ENCODE data around the gene GXYLT2.

Gene GXYLT2

DNA sequence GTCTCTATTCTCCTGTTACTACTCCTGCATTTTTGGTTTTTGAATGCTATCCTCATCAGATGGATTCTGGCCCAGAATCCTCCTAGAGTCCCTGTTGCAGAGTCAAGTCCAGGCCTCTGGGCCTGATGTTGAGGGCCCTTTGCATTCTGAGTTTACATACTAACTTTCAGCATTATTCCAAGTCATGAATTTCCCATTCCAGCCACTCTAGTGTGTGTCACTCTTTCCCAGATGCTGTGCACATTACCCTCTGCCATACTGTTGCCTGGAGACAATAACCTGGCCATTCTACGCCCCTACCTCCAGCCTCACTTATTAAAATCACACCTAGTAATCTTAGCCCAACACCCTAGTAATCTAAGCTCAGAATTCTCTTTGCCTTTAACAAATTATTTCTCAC, 53.4 kb downstream of the GXYLT2 start:
- no peak for DNase-seq

DNA sequence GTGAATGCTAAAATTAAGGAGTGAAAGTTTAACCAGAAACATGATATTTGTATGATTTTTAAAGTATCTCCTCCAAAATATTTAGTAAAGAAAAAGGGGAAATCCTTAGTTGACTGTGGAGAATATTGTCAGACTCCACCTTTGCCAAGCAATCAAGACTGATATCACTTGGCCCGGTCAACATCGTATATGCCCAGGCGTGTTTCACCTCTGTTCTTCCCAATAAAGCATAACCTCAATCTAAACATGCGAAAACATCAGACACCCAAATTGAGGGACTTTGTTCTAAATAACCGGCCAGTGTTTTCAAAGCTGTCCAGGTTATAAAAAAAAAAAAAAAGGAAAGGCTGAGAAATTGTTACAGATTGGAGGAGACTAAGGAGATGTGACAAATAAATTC, 54.6 kb downstream of the GXYLT2 start:
- DNase-seq = no peak

DNA sequence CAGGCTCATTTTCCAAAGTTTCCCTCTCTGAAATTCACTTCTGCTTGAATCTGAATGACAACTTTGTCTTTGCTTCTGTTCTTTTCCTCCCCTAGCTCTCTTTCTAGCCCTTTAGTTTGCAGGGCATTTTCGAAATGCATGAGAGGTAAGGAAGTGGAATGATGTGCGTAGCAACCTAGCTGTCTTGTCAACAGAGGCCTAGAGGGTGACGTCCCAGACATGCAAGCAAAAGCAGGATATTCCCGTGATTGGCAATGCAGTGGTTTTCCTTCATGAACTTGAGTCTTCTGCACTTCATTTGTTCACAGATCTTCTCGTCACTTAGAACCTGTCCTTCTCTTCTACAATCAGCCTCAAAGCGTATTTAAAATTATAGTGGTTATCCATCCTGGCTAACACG, 56.9 kb downstream of the GXYLT2 start:
- DNase-seq = no peak

DNA sequence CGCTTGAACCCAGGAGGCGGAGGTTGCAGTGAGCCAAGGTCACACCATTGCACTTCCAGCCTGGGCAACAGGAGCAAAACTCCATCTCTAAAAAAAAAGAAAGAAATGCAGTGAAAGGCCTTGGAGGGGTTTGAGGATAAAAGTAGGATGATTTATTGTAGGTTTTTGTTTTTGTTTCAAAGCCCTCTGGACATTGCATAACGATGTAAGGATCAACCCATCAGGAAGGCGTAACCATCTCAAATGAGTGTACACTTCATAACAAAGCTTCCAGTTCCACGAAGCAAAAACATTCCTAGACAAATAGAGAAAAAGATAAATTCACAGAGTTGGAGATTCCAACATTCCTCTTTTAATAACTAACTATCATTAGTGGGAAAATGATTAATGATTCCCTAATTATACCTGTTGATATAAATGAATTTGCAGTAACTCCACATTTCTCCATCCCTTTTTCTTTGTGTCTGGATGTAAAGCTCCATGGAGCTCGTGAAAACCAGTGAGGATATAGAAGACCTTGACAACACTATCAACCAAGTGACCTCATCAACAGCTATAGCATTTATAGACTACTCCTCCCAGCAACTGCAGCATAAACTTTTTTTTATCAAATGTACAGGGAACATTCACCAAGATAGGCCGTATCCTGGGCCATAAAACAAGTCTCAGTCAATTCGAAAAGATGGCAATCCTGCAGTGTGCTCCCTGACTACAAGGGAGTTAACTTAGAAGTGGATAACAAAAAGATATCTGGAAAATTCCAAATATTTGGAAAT, 60.1 kb downstream of the GXYLT2 start:
- no peak for DNase-seq

DNA sequence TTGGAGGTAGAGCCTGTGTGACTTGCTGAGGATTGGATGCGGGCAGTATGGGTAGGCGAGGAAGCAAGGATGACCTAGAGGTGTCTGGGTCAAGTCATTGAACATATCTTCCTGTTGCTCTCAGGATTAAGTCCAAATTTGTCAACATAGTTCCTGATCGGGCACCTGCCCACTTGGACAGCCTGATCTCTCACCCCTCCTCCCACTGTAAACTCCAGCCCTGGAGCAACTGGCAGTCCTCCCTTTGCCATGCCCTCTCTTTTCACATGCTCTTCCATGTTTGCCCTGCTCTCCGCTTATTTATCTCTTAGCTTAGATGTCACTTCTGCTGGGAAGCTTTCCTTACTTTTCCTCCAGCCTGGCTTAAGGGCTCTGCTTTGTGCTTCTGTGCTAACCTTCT, 61.2 kb downstream of the GXYLT2 start:
- DNase-seq = no peak

DNA sequence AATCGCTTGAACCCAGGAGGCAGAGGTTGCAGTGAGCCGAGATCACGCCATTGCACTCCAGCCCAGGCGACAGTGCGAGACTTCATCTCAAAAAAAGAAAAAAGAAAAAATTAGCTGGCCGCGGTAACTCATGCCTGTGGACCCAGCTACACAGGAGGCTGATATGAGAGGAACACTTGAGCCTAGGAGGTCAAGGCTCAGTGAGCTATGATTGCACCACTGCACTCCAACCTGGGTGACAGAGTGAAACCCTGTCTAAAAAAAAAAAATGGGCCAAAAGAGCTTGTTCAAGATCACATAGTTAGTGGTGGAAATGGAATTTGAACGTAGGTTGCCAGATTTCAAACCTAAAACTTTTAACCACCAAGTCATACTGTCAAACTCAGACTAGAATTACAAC, 62.5 kb downstream of the GXYLT2 start:
- no peak for DNase-seq

DNA sequence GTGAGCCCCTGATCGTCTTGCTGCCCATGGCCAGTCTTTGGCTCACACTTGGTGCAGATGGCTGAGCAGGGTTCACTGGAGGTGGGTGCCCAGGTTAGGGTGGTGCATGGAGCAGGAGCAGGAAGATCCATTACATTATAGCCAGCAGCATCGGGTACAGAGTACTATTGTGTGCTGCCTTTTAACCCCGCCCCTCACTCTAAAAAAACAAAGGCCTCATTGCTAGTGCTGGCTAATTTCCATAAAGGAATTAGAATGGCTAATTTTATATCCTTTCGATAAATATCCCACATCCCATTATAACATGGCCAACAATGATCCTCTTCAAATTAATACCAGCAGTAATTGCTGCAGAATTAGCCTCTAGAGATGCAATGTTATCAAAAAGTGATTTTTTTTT, 63.0 kb downstream of the GXYLT2 start:
- no peak for DNase-seq

DNA sequence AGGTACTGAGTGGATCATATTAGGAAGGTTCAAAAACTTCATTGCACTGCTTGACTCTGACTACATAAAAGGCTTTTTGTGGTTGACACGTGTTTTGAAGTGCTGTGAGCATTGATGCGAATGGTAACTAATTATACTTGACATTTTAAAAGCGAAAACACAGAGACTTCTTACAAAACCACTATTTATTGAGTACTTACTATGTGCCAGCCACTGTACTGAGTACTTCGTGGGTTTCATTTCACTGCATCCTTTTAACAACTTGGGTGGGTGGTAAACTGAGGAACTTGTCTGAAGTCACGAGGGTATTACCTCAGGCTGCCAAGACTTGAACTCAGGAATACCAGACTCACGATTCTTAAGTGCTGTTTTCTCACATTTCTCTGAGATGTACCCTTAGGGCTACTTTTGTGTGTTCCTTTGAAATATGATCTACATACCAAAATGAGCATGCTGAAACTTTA, 63.4 kb downstream of the GXYLT2 start:
- DNase-seq = no peak

DNA sequence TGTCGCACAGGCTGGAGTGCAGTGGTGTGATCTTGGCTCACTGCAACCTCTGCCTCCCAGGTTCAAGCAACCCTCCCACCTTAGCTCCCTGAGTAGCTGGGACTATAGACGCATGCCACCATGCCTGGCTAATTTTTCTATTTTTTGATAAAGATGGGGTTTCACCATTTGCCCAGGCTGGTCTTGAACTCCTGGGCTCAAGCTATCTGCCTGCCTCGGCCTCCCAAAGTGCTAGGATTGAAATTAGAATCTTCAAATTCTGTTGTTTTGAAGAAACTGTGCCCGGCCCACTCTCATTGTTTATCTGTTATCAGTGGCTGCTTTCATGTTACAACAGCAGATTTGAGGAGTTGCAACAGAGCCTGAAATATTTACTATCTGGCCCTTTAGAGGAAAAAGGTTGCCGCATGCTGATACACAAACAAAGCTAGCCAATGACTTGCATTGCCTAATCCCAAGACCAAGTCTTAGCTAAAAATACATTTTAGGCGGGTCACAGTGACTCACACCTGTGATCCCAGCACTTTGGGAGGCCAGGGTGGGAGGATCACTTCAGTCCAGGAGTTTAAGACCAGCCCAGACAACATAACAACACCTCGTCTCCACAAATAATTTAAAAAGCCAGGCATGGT, 65.6 kb downstream of the GXYLT2 start:
- peak; percentile 51 for DNase-seq

DNA sequence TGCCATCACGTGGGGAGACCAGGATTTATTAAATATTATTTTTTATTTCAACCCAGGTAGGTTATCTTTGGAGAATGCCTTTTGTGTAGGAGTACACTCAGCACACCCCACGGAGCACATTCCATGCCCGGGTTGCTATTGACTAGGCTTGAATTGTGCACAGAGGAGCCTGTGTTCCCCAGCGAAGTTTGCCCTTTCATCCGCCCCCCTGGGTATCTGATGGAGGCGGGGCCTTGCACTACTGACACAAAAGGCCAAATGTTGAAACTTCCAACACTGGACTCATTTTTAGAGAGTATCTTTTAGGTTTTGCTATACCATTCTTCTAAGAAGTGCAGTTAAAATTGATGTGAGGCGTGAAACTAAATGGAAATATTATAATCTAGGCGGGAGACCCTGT, 69.5 kb downstream of the GXYLT2 start:
- DNase-seq = no peak

DNA sequence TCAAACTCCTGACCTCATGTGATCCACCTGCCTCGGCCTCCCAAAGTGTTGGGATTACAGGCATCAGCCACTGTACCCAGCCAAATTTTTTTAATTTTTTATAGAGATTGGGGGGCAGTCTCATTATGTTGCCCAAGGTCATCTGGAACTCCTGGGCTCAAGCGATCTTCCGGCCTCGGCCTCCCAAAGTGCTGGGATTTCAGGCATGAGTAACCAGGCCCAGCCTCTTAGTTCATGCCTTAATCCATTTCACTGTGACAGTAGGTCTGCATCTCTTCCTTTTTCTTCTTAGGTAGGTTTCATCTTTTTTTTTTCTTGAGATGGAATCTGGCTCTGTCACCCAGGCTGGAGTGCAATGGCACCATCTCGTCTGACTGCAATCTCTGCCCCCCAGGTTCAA, 71.5 kb downstream of the GXYLT2 start:
- no peak for DNase-seq

DNA sequence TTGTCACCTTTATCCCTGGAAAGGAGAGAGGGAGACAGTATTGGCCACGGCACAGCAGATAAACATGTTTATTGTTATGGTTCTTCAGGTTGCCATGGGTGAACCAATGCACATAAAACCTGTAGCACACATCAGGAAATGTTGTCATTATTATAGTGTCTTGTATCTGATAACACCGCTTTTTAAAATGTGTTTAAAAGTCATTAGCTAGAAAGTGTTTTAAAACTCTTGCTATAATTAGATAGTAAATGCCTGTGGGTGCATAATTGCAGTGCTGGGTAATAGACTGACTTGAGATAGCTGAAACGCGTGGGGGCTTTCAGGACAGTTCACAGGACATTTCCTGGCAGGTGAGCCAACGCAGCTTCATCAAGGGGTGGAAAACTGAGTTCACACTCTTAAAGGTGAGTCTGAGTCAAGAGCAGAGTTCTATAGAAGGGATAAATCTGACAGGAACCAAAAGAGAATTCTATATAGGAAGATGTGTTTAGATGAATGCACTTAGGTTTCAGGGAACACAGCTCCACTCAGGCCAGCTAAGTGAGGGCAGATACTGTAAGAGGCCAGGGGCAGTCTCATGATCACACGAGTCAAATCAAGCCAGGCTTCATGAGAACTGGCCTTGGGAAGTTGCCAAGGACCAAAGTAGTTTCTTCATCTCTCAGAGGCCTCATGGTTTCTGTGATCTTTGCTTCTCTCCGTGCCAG, 73.1 kb downstream of the GXYLT2 start:
- peak; percentile 15 for DNase-seq

DNA sequence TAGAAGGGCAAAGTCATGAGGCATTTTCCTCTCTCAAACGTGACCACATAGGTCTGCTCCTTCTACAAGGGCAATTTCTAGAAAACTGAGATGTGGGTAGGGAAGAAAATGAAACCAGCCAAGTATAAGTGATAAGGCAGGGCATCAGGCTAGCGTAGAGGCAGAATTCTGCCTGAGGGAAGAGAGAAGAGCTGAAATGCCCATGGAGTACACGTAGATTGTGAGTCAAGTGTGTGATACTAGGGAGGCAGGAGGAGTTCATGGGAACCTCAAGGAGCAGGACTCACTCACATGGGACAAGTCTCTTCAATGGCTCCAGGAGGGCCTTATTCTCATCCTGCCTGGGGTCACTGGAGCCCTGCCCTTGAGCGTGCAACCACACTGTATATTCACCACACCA, 73.9 kb downstream of the GXYLT2 start:
- no peak for DNase-seq

DNA sequence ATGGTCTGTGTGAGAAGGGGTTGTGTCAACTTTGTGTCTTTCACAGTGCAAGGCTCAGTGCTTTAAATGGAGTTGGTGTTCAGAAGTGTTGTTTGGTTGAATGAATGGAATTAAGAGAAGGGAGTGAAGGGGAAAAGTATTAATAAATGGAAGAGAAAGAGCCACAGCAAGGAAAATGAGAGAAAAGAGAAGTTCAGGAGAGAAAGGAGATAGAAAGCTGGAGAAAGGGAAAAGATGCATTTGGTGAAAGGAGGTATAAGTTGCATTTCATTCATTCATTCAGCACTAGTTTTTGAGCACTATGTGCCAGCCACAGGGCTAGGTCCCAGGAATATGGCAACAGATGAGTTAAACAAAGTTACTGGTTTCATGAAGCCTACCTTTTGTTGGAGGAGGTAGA, 74.5 kb downstream of the GXYLT2 start:
- DNase-seq = no peak

DNA sequence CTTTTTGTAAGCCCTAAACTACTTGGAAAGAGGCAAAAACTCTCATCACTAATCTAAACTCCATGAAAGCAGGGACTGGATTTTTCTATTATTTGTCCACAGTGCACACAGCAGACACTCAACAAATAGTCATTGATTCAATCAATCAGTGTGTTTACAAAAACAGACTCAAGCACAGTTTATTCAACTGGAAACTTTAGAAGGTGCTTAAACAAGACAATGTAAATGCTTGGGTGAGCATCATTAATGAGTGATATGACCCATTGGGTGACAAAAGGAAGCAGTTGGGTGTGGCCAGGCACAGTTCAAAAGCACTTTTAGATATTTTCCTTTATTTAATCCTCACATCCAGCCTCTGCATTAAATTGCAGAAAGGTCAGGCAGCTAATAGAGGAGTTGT, 76.8 kb downstream of the GXYLT2 start:
- DNase-seq = no peak

DNA sequence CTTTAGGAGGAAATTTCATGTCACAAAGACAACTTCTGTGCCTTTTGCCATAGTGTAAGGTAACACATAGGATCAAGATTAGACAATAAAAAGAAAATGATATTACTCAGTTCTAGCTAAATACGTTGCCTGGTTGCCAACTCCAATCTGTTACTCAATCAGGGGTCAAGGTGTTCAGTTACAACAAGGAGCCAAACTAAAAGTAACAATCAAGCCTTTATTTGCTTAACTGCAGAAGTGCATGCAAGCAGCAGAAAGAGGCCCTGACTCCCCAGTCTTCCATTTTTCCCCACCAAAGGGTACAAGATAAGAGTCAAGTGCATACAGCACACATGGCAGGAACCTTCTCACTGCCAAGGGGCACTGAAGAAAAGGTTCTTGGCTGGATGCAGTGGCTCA, 80.4 kb downstream of the GXYLT2 start:
- DNase-seq = no peak

DNA sequence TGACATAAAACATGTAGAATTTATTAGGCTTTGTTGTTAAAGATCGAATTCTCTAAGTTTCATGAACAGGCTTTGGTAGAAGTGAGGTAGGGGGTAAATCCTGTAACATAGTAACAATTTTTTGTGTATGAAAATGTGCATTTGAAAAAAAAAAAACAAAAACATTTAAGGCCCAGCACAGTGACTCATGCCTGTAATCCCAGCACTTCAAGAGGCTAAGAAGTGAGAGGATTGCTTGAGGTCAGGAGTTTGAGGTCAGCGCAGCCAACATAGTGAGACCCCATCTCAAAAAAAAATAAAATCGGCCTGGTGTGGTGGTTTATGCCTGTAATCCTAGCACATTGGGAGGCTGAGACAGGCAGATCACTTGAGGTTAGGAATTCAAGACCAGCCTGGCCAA, 81.9 kb downstream of the GXYLT2 start:
- no peak for DNase-seq

DNA sequence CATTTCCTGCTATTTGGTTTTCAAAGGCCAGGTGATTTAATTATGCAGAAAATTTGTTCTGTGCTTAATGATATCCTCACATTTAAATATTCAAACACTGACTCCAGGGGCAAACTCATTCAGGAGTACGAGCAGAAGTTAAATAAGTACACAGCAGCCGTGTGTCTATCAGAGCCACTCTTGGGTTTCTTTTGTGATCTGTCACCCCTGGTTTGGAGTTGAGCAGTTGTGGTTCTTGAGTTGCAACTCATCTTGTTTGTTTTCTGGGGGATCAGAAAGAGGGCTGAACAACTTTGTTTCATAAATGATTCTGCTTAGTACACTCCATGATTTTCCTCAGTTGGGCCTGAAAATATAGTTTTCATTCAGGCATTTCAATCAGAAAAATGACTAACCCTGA, 83.1 kb downstream of the GXYLT2 start:
- no peak for DNase-seq

DNA sequence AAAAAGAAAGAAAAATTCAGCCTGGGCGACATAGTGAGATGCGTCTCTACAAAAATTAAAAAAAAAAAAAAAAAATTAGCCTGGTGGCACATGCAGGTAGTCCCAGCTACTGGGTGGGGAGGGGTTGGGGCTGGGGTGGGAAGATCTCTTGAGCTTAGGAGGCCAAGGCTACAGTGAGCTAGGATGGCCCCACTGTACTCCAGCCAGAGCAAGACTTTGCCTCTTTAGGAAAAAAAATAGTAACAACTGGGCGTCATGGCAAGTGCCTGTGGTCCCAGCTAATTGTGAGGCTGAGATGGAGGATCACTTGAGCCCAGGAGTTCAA, 84.8 kb downstream of the GXYLT2 start:
- no peak for DNase-seq

DNA sequence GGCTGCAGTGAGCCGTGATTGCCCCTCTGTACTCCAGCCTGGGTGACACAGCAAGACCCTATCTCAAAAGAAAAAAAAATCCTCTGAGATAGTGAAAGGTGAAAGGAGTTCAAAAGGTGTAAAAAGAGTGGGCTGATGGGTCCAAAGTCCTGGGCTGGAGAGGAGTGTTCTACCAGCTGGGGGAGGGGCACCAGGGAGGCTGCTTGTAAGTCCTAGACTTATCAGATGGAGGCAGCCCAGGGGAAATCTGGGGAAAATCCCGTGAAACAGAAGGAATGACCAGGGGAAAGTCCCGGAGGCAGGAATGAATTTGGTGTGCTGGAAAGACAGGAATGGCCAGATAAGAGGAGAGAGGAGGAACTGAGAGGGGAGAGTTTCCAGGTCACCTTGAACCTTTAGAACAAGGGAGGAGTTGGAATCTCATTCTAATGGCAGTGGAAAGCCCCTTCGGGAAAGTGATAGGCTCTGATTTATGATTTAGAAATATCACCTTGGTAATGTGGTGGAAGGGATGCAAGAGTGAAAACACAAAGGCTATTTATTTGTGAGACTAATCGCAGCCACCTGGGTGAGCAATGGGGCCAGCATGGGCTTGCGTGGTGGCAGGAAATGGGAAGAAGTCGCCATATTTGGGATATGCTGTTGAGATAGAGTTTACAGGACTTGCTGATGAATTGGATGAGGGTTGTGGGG, 85.3 kb downstream of the GXYLT2 start:
- no peak for DNase-seq

DNA sequence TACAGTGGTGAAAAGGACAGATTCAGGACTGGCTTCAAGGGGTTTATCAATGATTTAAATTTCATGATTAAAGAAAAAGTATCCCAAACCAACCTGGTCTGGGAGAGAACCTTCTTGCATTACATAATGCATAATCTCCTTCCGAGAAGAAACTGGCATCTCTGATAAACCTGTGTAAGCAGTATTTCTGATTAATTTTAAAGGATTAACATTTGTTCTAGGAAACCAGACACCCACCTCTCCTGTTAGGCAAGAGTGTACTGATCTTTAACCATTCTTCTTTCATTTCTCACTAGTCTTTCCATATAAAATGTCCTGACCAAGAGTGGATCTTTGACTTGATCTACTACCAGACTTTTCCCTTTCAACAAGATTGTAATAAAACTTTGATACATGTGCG, 85.9 kb downstream of the GXYLT2 start:
- no peak for DNase-seq

DNA sequence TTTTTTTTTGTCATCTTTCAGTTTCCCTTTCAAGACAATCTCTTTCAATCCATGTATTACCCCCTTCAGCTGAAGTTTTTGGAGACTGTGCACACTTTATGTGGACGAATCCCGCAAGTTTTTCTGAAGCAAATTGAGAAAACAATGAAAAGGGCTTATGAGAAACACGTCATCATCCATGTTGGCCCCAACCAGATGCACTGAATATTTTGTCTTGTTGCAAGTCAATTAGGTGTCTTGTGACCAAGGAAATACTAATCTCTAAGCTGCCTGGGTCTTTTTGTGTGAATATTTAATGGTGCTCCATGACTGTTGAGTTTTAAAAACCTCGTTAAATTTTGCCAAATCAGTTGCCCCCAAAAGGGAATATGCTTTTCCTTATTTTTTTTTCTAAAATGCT, 87.1 kb downstream of the GXYLT2 start:
- DNase-seq = no peak

DNA sequence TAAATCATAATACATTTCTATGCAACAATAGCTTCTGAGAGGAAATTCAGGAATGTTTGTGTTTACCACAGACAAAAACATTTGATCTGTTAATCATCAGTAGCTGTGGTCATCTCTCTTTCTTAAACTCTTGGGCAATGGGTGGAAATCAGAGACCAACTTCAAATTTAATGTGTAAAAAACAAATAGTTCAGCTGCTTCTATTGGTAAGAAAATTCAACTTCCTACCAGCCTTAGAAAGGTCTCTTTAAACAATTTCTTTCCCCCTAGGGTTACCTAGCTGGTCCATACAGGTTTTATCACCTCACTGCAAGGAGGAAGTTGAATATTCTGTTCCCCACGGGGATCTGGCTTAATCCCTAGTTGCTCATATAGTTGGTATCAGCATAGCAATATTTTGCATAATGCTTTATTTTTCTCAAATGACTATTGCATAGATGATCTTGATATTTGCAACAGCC, 88.5 kb downstream of the GXYLT2 start:
- DNase-seq = no peak

Data from hematopoietic multipotent progenitor cell treated with erythropoietin and hydrocortisone succinate and interleukin-3 and kit ligand, for 6 days (in vitro differentiated cells).